Calu3 (cell line): ENCODE results near the gene HSPA12B. TPM values are rescaled to one million over a fixed set of nuclear protein-coding genes. Genes with fewer than 3 reads are reported as not detected.

Experiments
- BruUV-seq: library from RNA; stranded (reverse); fragments of 400-500 nt; replicated peaks from 2 replicates; lab custom pipeline; 2021; lab: Mats Ljungman, UMichigan
- CTCF ChIA-PET: fragments of 300-600 bp; sonication (Branson Sonifier 250); formaldehyde crosslinking; loops from one replicate; lab custom pipeline; 2022; ENCODE audit warnings: antibody characterized with exemption; lab: Charles Lee
- DNase-seq: peaks from one replicate; pipeline ENCODE4 v3.0.0; 2022
- H3K27ac Mint-ChIP-seq: one replicate; pipeline ENCODE4 v1.8.0; 2022; ENCODE audit warnings: mixed read lengths; ENCODE audit not compliant: unreplicated experiment
- H3K27me3 Mint-ChIP-seq: one replicate; pipeline ENCODE4 v1.8.0; 2022; ENCODE audit warnings: mixed read lengths; ENCODE audit not compliant: unreplicated experiment
- H3K36me3 Mint-ChIP-seq: one replicate; pipeline ENCODE4 v1.8.0; 2022; ENCODE audit warnings: mild to moderate bottlenecking, moderate library complexity, mixed read lengths; ENCODE audit not compliant: insufficient read depth, unreplicated experiment
- H3K4me1 Mint-ChIP-seq: one replicate; pipeline ENCODE4 v1.8.0; 2022; ENCODE audit warnings: mild to moderate bottlenecking, low read depth, mixed read lengths; ENCODE audit not compliant: unreplicated experiment
- H3K4me3 Mint-ChIP-seq: one replicate; pipeline ENCODE4 v1.8.0; 2022; ENCODE audit warnings: mild to moderate bottlenecking, low read depth, moderate library complexity, mixed read lengths; ENCODE audit not compliant: unreplicated experiment
- H3K9me3 Mint-ChIP-seq: one replicate; pipeline ENCODE4 v1.8.0; 2022; ENCODE audit warnings: low read depth, mixed read lengths; ENCODE audit not compliant: unreplicated experiment
- intact Hi-C: fragments of 100-400 bp; cut with micrococcal nuclease; formaldehyde crosslinking; loops from one replicate; pipeline ENCODE4 v1.10.0; 2022; ENCODE audit not compliant: unreplicated experiment
- total RNA-seq: library from RNA; stranded (reverse); gene quantifications from 2 replicates; pipeline ENCODE4 v1.2.3, GENCODE V29; 2022
- TF ChIP-seq, protein P1 (sequence below): fragments of 200-600 bp; IDR thresholded peaks from one replicate; pipeline ENCODE4 v1.8.0; 2022; ENCODE audit warnings: antibody characterized with exemption; ENCODE audit not compliant: unreplicated experiment

The HSPA12B gene
- total RNA-seq, 1 experiment from 2014 or later = not detected

DNA sequence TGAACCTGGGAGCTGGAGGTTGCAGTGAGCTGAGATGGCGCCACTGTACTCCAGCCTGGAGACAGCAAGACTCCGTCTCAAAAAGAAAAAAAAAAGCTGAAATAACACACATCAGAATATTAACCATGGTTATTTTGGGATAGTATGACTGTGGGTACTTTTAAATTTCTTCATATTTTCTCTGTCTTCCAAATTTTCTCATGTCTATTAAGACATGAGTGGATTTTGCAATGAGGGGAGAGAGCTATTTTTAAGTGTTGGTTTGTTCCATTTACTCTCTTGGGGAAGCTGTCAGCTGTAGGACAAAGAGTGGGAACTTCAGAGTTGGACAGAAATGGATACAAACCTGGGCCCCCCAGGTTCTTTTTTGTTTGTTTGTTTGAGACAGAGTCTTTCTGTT, 24.8 kb downstream of the HSPA12B start:
- CTCF ChIA-PET = interaction anchor here (0.6 kb wide), 1 partner anchor 301 kb away, joined by 4 read pairs; no protein-coding TSS in a partner anchor
- no peak for DNase-seq
- intact Hi-C loops = no loop called here
- no peak overlapping the region for H3K4me3 Mint-ChIP-seq
- no peak overlapping the region for H3K27ac Mint-ChIP-seq
- no peaks in the 10 kb centered on the region for H3K9me3 Mint-ChIP-seq
- H3K4me1 Mint-ChIP-seq = peaks cover 5% of the 10 kb centered on the region
- peaks cover 14% of the 10 kb centered on the region for H3K36me3 Mint-ChIP-seq
- no TSS peak for BruUV-seq
- TF ChIP-seq, protein P1, sequence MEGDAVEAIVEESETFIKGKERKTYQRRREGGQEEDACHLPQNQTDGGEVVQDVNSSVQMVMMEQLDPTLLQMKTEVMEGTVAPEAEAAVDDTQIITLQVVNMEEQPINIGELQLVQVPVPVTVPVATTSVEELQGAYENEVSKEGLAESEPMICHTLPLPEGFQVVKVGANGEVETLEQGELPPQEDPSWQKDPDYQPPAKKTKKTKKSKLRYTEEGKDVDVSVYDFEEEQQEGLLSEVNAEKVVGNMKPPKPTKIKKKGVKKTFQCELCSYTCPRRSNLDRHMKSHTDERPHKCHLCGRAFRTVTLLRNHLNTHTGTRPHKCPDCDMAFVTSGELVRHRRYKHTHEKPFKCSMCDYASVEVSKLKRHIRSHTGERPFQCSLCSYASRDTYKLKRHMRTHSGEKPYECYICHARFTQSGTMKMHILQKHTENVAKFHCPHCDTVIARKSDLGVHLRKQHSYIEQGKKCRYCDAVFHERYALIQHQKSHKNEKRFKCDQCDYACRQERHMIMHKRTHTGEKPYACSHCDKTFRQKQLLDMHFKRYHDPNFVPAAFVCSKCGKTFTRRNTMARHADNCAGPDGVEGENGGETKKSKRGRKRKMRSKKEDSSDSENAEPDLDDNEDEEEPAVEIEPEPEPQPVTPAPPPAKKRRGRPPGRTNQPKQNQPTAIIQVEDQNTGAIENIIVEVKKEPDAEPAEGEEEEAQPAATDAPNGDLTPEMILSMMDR = no peak
- H3K27me3 Mint-ChIP-seq = no peaks in the 10 kb centered on the region

DNA sequence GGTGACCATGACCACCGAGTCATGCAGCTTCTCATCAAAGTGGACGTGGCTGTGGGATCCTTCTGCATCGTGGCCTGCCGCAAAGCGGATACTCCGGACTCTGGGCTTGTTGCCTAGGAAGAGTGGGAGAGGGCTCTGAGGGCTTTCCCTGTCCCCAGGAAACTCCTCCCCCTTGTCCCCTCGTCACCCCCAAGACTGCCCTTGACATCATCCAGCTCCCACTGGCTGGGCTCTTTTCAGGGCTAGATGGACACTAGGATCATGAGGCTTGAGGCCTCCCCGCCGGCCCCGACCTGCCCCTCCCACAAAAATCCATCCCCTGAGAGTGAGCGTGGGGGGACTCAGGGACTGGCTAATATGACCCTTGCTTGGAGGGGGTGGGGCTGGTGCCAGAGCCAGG, 26.1 kb downstream of the HSPA12B start:
- no TSS peak for BruUV-seq
- CTCF ChIA-PET = interaction anchor here (0.6 kb wide), 1 partner anchor 79 kb away, joined by 3 read pairs; no protein-coding TSS in a partner anchor
- peaks cover 7% of the 10 kb centered on the region for H3K36me3 Mint-ChIP-seq
- no peak for DNase-seq
- intact Hi-C loops = no loop called here
- no peaks in the 10 kb centered on the region for H3K9me3 Mint-ChIP-seq
- TF ChIP-seq, protein P1 = no peak
- H3K4me1 Mint-ChIP-seq = no peaks in the 10 kb centered on the region
- H3K27ac Mint-ChIP-seq = no peak overlapping the region
- no peaks in the 10 kb centered on the region for H3K27me3 Mint-ChIP-seq
- H3K4me3 Mint-ChIP-seq = no peak overlapping the region

DNA sequence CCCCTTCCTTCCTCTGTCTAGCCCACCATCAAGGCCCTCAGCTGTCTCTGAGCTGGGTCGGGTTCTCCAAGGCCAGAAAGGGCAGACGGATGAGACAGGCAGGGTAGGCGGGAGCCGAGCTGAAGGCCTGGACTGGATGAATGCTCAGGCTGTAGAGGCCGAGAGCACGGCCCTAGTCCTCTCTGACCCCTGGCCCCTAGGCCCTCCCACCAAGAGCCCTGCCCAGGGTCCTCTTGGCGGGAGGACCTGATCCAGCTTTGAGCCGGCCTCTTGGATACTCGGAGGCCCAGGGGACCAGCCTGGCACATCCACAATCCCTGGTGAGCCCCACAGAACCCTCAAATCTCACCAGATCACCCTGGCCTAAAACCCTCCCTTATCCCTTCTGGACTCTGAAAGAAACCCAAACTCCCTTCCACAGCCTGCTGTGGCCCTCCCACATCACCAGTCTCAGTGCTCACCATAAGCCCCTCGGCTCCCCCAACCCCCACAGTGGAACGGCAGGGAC, 26.9 kb downstream of the HSPA12B start:
- Mint-ChIP-seq H3K36me3 (peaks cover 6% of the 10 kb centered on the region), H3K4me1 (no peaks in the 10 kb centered on the region), H3K4me3 (no peak overlapping the region), H3K27me3 (no peaks in the 10 kb centered on the region), H3K9me3 (no peaks in the 10 kb centered on the region), H3K27ac (no peak overlapping the region)
- TF ChIP-seq, protein P1 = no peak
- BruUV-seq = no TSS peak
- CTCF ChIA-PET = interaction anchor here (0.6 to 0.9 kb wide), 2 partner anchors 12 to 18 kb away, joined by 3 read pairs; no protein-coding TSS in a partner anchor
- intact Hi-C loops = no loop called here
- DNase-seq = no peak

DNA sequence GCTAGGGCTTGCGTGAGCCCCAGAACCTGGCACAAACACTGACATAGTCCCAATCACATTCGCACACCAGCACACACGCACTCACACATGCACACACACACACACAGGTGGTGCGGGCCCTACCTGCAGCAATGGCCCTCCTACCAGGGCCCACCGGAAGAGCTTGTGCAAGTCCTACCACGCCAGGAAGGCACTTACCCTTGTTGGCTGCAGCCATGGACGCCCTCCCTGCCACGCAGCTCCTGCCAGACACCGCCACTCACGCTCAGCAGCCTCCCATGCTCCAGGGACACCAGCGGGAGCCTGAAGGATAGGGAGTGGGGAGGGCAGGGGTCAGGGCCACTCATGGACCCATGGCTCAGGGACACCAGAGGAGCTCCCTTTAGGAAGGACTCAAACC, 27.4 kb downstream of the HSPA12B start:
- H3K36me3 Mint-ChIP-seq = peaks cover 6% of the 10 kb centered on the region

More for the DNA sequence above, 27.4 kb downstream of the HSPA12B start:
- no TSS peak for BruUV-seq
- CTCF ChIA-PET = interaction anchor here (0.6 to 0.9 kb wide), 3 partner anchors 12 to 127 kb away, joined by 3 to 5 read pairs (median 3); no protein-coding TSS in a partner anchor
- intact Hi-C loops = no loop called here
- Mint-ChIP-seq H3K9me3 (no peaks in the 10 kb centered on the region), H3K4me3 (no peak overlapping the region), H3K27me3 (no peaks in the 10 kb centered on the region), H3K27ac (no peak overlapping the region), H3K4me1 (no peaks in the 10 kb centered on the region)
- DNase-seq = no peak
- TF ChIP-seq, protein P1 = no peak
